SU-DHL-6 (cell line): ENCODE data around the gene MRFAP1.

Experiments
- EZH2phosphoT487 ChIP-seq: fragments of 200-600 bp; sonication (generic), shearing (Covaris generic); conservative IDR thresholded peaks from 2 replicates; pipeline ENCODE4 v1.6.1; 2018; ENCODE audit warnings: mild to moderate bottlenecking, antibody characterized with exemption, low read length, moderate library complexity, mixed read lengths
- TF ChIP-seq, protein P1 (sequence below): fragments of 200-600 bp; sonication (generic); IDR thresholded peaks from one replicate; pipeline ENCODE4 v1.5.1; 2017; ENCODE audit warnings: antibody characterized with exemption, mild to moderate bottlenecking, low read length, moderate library complexity; ENCODE audit not compliant: insufficient read depth, poor library complexity, severe bottlenecking

DNA sequence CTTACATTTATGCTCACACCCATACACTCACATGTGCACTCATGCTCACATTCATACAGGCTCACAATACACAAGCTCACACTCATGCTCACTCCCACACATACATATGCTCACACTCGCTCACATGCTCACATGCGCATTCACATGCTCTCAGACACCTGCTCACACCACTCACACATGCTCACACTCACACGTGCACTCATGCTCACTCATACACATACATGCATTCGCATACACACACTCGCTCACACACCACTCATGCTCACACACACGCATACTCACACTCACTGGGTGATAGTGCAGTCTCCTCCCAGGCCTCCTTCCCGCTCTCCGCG is 24.8 kb downstream of the MRFAP1 start:
- TF ChIP-seq, protein P1, sequence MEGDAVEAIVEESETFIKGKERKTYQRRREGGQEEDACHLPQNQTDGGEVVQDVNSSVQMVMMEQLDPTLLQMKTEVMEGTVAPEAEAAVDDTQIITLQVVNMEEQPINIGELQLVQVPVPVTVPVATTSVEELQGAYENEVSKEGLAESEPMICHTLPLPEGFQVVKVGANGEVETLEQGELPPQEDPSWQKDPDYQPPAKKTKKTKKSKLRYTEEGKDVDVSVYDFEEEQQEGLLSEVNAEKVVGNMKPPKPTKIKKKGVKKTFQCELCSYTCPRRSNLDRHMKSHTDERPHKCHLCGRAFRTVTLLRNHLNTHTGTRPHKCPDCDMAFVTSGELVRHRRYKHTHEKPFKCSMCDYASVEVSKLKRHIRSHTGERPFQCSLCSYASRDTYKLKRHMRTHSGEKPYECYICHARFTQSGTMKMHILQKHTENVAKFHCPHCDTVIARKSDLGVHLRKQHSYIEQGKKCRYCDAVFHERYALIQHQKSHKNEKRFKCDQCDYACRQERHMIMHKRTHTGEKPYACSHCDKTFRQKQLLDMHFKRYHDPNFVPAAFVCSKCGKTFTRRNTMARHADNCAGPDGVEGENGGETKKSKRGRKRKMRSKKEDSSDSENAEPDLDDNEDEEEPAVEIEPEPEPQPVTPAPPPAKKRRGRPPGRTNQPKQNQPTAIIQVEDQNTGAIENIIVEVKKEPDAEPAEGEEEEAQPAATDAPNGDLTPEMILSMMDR = no peak
- no peak for TF ChIP-seq EZH2phosphoT487
